Breast epithelium (tissue), 4 donors: Measurements from ENCODE around the gene NEGR1. TPM values are rescaled to one million over a fixed set of nuclear protein-coding genes. Genes with fewer than 3 reads are reported as not detected.

Experiments used
- DNase-seq, 2 donors: peaks; one replicate each; pipeline ENCODE4 v3.0.0-alpha.2; 2019; ENCODE audit warnings: low spot score in 2 of 2
- H3K27ac ChIP-seq, 2 donors: fragments of 200-600 bp; sonication (generic) in 1 of 2; one replicate each; pipeline ENCODE4 v1.5.1; 2016 to 2019; ENCODE audit warnings: mild to moderate bottlenecking in 1 of 2
- H3K27me3 ChIP-seq, 2 donors: fragments of 200-600 bp; sonication (generic) in 1 of 2; one replicate each; pipeline versions ENCODE4 v1.5.1 to v1.6.0; 2017 to 2019; ENCODE audit warnings: control low read depth in 1 of 2, mild to moderate bottlenecking in 1 of 2
- H3K36me3 ChIP-seq: fragments of 200-600 bp; one replicate; pipeline ENCODE4 v1.5.1; 2019
- H3K4me1 ChIP-seq, 2 donors: fragments of 200-600 bp; sonication (generic); one replicate each; pipeline ENCODE4 v1.5.1; 2016 to 2019; ENCODE audit warnings: control low read depth in 1 of 2
- H3K4me3 ChIP-seq, 3 donors: fragments of 200-600 bp; sonication (generic); 1 replicate in 2 of 3; 2 replicates in 1 of 3; pipeline ENCODE4 v1.5.1; 2016 to 2019; ENCODE audit warnings: mild to moderate bottlenecking in 3 of 3, moderate library complexity in 2 of 3
- H3K9me3 ChIP-seq, 2 donors: fragments of 200-600 bp; sonication (generic) in 1 of 2; one replicate each; pipeline ENCODE4 v1.5.1; 2016 to 2019; ENCODE audit warnings: control low read depth in 1 of 2
- CTCF ChIP-seq, 3 donors: fragments of 450-650 bp; IDR thresholded peaks; one replicate each; pipeline ENCODE4 v1.5.1; 2016 to 2017; ENCODE audit warnings: antibody characterized with exemption in 3 of 3, mild to moderate bottlenecking in 3 of 3, moderate library complexity in 3 of 3
- POLR2A ChIP-seq: fragments of 450-650 bp; IDR thresholded peaks from one replicate; pipeline ENCODE4 v1.6.1; 2016; ENCODE audit warnings: antibody characterized with exemption, mild to moderate bottlenecking, moderate library complexity
- POLR2AphosphoS5 ChIP-seq, 3 donors: sonication (generic); formaldehyde crosslinking; IDR thresholded peaks; one replicate each; pipeline ENCODE4 v1.6.1; 2017; ENCODE audit warnings: antibody characterized with exemption in 3 of 3
- intact Hi-C: fragments of 100-400 bp; cut with DNase I; formaldehyde crosslinking; loops from one replicate; pipeline ENCODE4 v1.15.1; 2023; ENCODE audit warnings: low total_unique reads
- total RNA-seq, 3 donors: library from RNA; depleted of rRNA; stranded (reverse); fragments of >200 nt; gene quantifications; one replicate each; pipeline ENCODE4 v1.1.0, GENCODE V29; 2016

The NEGR1 gene
- total RNA-seq, 3 donors from 2014 or later = 5.6 to 33.3 (median 7.9) TPM

- no peaks in the 10 kb centered on the region for H3K36me3 ChIP-seq
These were observed 57.8 kb downstream of the NEGR1 start for GRCh38 chr1:72224506-72224905.

GRCh38 chr1:72221811-72222210, 60.5 kb downstream of the NEGR1 start:
- Histone ChIP-seq H3K27ac (no peak overlapping the region), H3K4me1 (no peaks in the 10 kb centered on the region), H3K36me3 (no peaks in the 10 kb centered on the region), H3K9me3 (no peaks in the 10 kb centered on the region), H3K27me3 (no peaks in the 10 kb centered on the region), H3K4me3 (no peak overlapping the region)
- no peak for DNase-seq
- intact Hi-C loops = no loop called here
- TF ChIP-seq POLR2A (no peak), POLR2AphosphoS5 (IDR thresholded peaks at IDR 0.05) (no peak), CTCF (IDR thresholded peaks at IDR 0.05) (no peak)

More at GRCh38 chr1:72224506-72224905, 57.8 kb downstream of the NEGR1 start:
- no peaks in the 10 kb centered on the region for H3K4me1 ChIP-seq
- H3K27me3 ChIP-seq = no peaks in the 10 kb centered on the region
- no peaks in the 10 kb centered on the region for H3K9me3 ChIP-seq
- H3K4me3 ChIP-seq = no peak overlapping the region
- intact Hi-C loops = no loop called here
- H3K27ac ChIP-seq = no peak overlapping the region
- TF ChIP-seq POLR2AphosphoS5 (IDR thresholded peaks at IDR 0.05) = no peak
- no peak for DNase-seq

GRCh38 chr1:72218141-72218739, 64.1 kb downstream of the NEGR1 start:
- Histone ChIP-seq H3K9me3 (no peaks in the 10 kb centered on the region), H3K4me1 (no peaks in the 10 kb centered on the region), H3K27me3 (no peaks in the 10 kb centered on the region), H3K36me3 (no peaks in the 10 kb centered on the region), H3K27ac (no peak overlapping the region), H3K4me3 (no peak overlapping the region)
- TF ChIP-seq POLR2A (no peak), CTCF (IDR thresholded peaks at IDR 0.05) (no peak), POLR2AphosphoS5 (IDR thresholded peaks at IDR 0.05) (no peak)
- DNase-seq = no peak
- intact Hi-C loops = no loop called here

GRCh38 chr1:72207059-72207458, 75.3 kb downstream of the NEGR1 start:
- intact Hi-C loops = no loop called here
- H3K9me3 ChIP-seq = no peaks in the 10 kb centered on the region
- no peak overlapping the region for H3K4me3 ChIP-seq
- H3K27me3 ChIP-seq = no peaks in the 10 kb centered on the region
- TF ChIP-seq CTCF (IDR thresholded peaks at IDR 0.05) (no peak), POLR2AphosphoS5 (IDR thresholded peaks at IDR 0.05) (no peak), POLR2A (no peak)
- H3K27ac ChIP-seq = no peak overlapping the region
- H3K36me3 ChIP-seq = no peaks in the 10 kb centered on the region
- no peaks in the 10 kb centered on the region for H3K4me1 ChIP-seq
- DNase-seq = no peak

- intact Hi-C loops = no loop called here
- no peak overlapping the region for H3K4me3 ChIP-seq
- no peak for TF ChIP-seq POLR2AphosphoS5 (IDR thresholded peaks at IDR 0.05)
- TF ChIP-seq POLR2A = no peak
- no peak for TF ChIP-seq CTCF (IDR thresholded peaks at IDR 0.05)
These were observed 79.6 kb downstream of the NEGR1 start for GRCh38 chr1:72202761-72203160.

More at GRCh38 chr1:72202761-72203160, 79.6 kb downstream of the NEGR1 start:
- DNase-seq = no peak
- no peak overlapping the region for H3K27ac ChIP-seq
- H3K36me3 ChIP-seq = no peaks in the 10 kb centered on the region
- no peaks in the 10 kb centered on the region for H3K4me1 ChIP-seq
- no peaks in the 10 kb centered on the region for H3K9me3 ChIP-seq
- H3K27me3 ChIP-seq = no peaks in the 10 kb centered on the region
